K562 (cell line): Measurements from ENCODE around the gene CALML6. TPM values are rescaled to one million over a fixed set of nuclear protein-coding genes. Genes with fewer than 3 reads are reported as not detected.
A peak's percentile ranks its signal among the peaks of the same experiment; 100 is the strongest.

Experiments used
- ATAC-seq: fragments of 200-7000 bp; cut with Tn5 transposase; 3 replicates; pipeline ENCODE4 v1.9.1; 2020; ENCODE audit warnings: moderate library complexity
- BruUV-seq: library from RNA; stranded (reverse); fragments of 400-500 nt; replicated peaks from 2 replicates; lab custom pipeline; 2021; lab: Mats Ljungman, UMichigan
- CTCF ChIA-PET: fragments of 300-600 bp; formaldehyde crosslinking; extraction: SDS; loops from one replicate; lab custom pipeline; 2021; ENCODE audit warnings: low intra/inter-chr PET ratio; lab: Yijun Ruan, JAX
- POLR2A ChIA-PET: fragments of 300-600, 350-650 bp; sonication (Branson Sonifier 250); formaldehyde crosslinking; extraction: SDS; loops from one replicate; lab custom pipeline; 2021; ENCODE audit warnings: antibody characterized with exemption, inconsistent platforms; lab: Yijun Ruan, JAX
- DNase-seq, 4 experiments: peaks; one replicate each; pipeline versions ENCODE4 v3.0.0 to v3.0.0-alpha.2; 2011 to 2018; ENCODE audit warnings: low spot score in 3 of 4, mixed read lengths in 3 of 4; ENCODE audit errors: extremely low read depth in 1 of 4
- FAIRE-seq: peaks from 2 replicates; lab custom pipeline; 2011; peaks lifted over from hg19 to GRCh38; lab: Jason Lieb, UNC
- H2AFZ ChIP-seq: 2 replicates; pipeline ENCODE4 v1.6.0; 2011; ENCODE audit warnings: low read depth, low read length, control low read depth, inconsistent platforms
- H3K27ac ChIP-seq: fragments of 200-600 bp; 3 replicates; pipeline ENCODE4 v1.8.0; 2011; ENCODE audit warnings: low read depth, mild to moderate bottlenecking, control low read depth, inconsistent platforms, low read length, moderate library complexity, mixed read lengths; ENCODE audit errors: extremely low read depth
- H3K27me3 ChIP-seq, 2 experiments: fragments of 300-600 bp in 1 of 2; 2 replicates in 1 of 2; 3 replicates in 1 of 2; pipeline versions ENCODE4 v1.6.0 to v1.8.0; 2011; ENCODE audit warnings: inconsistent platforms in 2 of 2, low read length in 2 of 2, mild to moderate bottlenecking in 1 of 2, mixed read lengths in 1 of 2, moderate library complexity in 1 of 2; ENCODE audit not compliant: control insufficient read depth in 2 of 2, insufficient read depth in 2 of 2
- H3K36me3 ChIP-seq: fragments of 300-600 bp; 3 replicates; pipeline ENCODE4 v1.8.0; 2011; ENCODE audit warnings: mild to moderate bottlenecking, low read length, inconsistent platforms; ENCODE audit not compliant: control insufficient read depth, insufficient read depth
- H3K4me1 ChIP-seq, 2 experiments: fragments of 200-600 bp in 1 of 2; replicated peaks in 1 of 2; 2 replicates in 1 of 2; 3 replicates in 1 of 2; pipeline versions ENCODE4 v1.5.1 to v1.8.0; 2011; ENCODE audit warnings: inconsistent platforms in 2 of 2, low read length in 2 of 2, mild to moderate bottlenecking in 1 of 2, mixed read lengths in 1 of 2, moderate library complexity in 1 of 2; ENCODE audit not compliant: control insufficient read depth in 2 of 2, insufficient read depth in 2 of 2
- H3K4me2 ChIP-seq: 2 replicates; pipeline ENCODE4 v1.6.1; 2011; ENCODE audit warnings: low read length, control low read depth, inconsistent platforms, mixed read lengths; ENCODE audit not compliant: insufficient read depth
- H3K4me3 ChIP-seq: fragments of 200-600 bp; sonication (generic), shearing (Covaris generic); 2 replicates; pipeline ENCODE4 v1.5.1; 2016; ENCODE audit warnings: control low read depth, inconsistent platforms
- H3K79me2 ChIP-seq: fragments of 200-600 bp; 3 replicates; pipeline ENCODE4 v1.8.0; 2011; ENCODE audit warnings: low read length, inconsistent platforms; ENCODE audit not compliant: control insufficient read depth, insufficient read depth
- H3K9ac ChIP-seq, 2 experiments: 2 replicates each; pipeline versions ENCODE4 v1.6.0 to v1.6.1; 2011; ENCODE audit warnings: low read depth in 2 of 2, low read length in 2 of 2, control low read depth in 1 of 2, inconsistent platforms in 1 of 2, mild to moderate bottlenecking in 1 of 2, mixed read lengths in 1 of 2; ENCODE audit not compliant: insufficient read depth in 1 of 2
- H3K9me1 ChIP-seq: one replicate; pipeline ENCODE4 v1.6.0; 2011; ENCODE audit warnings: inconsistent platforms, mild to moderate bottlenecking, low read length, moderate library complexity; ENCODE audit not compliant: control insufficient read depth, insufficient read depth
- H3K9me3 ChIP-seq: replicated peaks from 2 replicates; pipeline ENCODE4 v1.5.1; 2011; ENCODE audit warnings: low read depth, low read length, inconsistent platforms; ENCODE audit not compliant: control insufficient read depth, insufficient read depth
- H4K20me1 ChIP-seq: replicated peaks from 2 replicates; pipeline ENCODE4 v1.6.1; 2011; ENCODE audit warnings: low read length, inconsistent platforms, mixed read lengths; ENCODE audit not compliant: control insufficient read depth, insufficient read depth
- FOXJ2 ChIP-seq: fragments of 200-800 bp; sonication (Bioruptor generic); IDR thresholded peaks from 2 replicates; pipeline ENCODE4 v1.6.1; 2016; ENCODE audit warnings: missing genetic modification characterization, missing compliant biosample characterization
- FOXM1 ChIP-seq, 2 experiments: fragments of 450-650 bp in 1 of 2; sonication (generic) in 1 of 2; formaldehyde crosslinking in 1 of 2; IDR thresholded peaks; 2 replicates each; pipeline versions ENCODE4 v1.6.1 to v1.9.0; 2017 to 2022; ENCODE audit warnings: low read depth in 2 of 2, mild to moderate bottlenecking in 2 of 2, missing genetic modification reagents in 1 of 2, moderate library complexity in 1 of 2
- POLR2G ChIP-seq: fragments of 200-400 bp; formaldehyde crosslinking; IDR thresholded peaks from 2 replicates; pipeline ENCODE4 v1.6.1; 2017; ENCODE audit warnings: low read depth, mild to moderate bottlenecking, antibody characterized with exemption, low read length, moderate library complexity
- RAD21 ChIP-seq, 2 experiments: fragments of 250-450 bp in 1 of 2; fragments of 450-650 bp in 1 of 2; sonication (Bioruptor Pico) in 1 of 2; formaldehyde crosslinking in 1 of 2; IDR thresholded peaks in 1 of 2; conservative IDR thresholded peaks in 1 of 2; 2 replicates each; pipeline versions ENCODE4 v1.4.0 to v1.8.0; 2020 to 2022; ENCODE audit warnings: mild to moderate bottlenecking in 2 of 2, moderate library complexity in 1 of 2
- ZC3H4 ChIP-seq: sonication (generic); formaldehyde crosslinking; IDR thresholded peaks from 2 replicates; pipeline ENCODE4 v1.9.0; 2021; ENCODE audit warnings: missing genetic modification reagents, borderline replicate concordance
- ZNF408 ChIP-seq: fragments of 250-450 bp; sonication (Bioruptor Pico); IDR thresholded peaks from 2 replicates; pipeline ENCODE4 v1.4.0; 2020; ENCODE audit warnings: low read depth, mild to moderate bottlenecking, moderate library complexity
- ZNF785 ChIP-seq: fragments of 250-450 bp; sonication (Bioruptor Pico); IDR thresholded peaks from 2 replicates; pipeline ENCODE4 v1.4.0; 2020; ENCODE audit warnings: mild to moderate bottlenecking
- WGBS: fragments of 100-300 bp; shearing (Covaris generic); methylation state at CpG from one replicate; pipeline ENCODE4 v1.1.6; 2016; ENCODE audit warnings: low coverage, mixed read lengths; ENCODE audit not compliant: insufficient coverage; ENCODE audit errors: missing lambda C conversion rate; 5-methylcytosine and 5-hydroxymethylcytosine counted together
- in situ Hi-C: fragments of 300-500 bp; cut with MboI; formaldehyde crosslinking; loops from 4 replicates; pipeline ENCODE4 v1.15.0; 2018; ENCODE audit warnings: inconsistent platforms, mixed read lengths
- intact Hi-C: fragments of 100-400 bp; cut with micrococcal nuclease; formaldehyde crosslinking; loops from 2 replicates; pipeline ENCODE4 v1.14.2; 2022
- polyA plus RNA-seq, 8 experiments: library from polyadenylated mRNA; depleted of rRNA in 4 of 8; stranded (reverse) in 5 of 8; unstranded in 3 of 8; fragments of >200 nt; fragmentation: Nextera tagmentation in 2 of 8; fragmentation: Illumina TruSeq in 1 of 8; extraction: Ambion mirVana in 2 of 8; extraction: Trizol in 1 of 8; gene quantifications; 2 replicates each; pipeline versions ENCODE4 v1.2.1 to v1.2.3, GENCODE V29; 2011 to 2014; ENCODE audit warnings: inconsistent platforms in 1 of 8, missing spikeins in 1 of 8
- total RNA-seq, 7 experiments: library from RNA; depleted of rRNA in 6 of 7; stranded (reverse); fragments of >200 nt in 6 of 7; fragmentation: Illumina TruSeq in 2 of 7; extraction: Trizol in 2 of 7; gene quantifications; 2 replicates each; pipeline versions ENCODE4 v1.2.1 to v1.2.3, GENCODE V29; 2011 to 2021; ENCODE audit warnings: low replicate concordance in 1 of 7

Gene CALML6
- total and polyA plus RNA-seq, 9 of the 15 experiments (the other 6 are each of a cell fraction or from before 2014, with no cell fraction given) = 0.14 TPM; not detected in 8

GRCh38 chr1:1914101-1914970, 724 bp upstream of the CALML6 start (continued):
- no peak for TF ChIP-seq ZC3H4 (CRISPR knock-in tag)
- no peak for TF ChIP-seq FOXM1 (IDR thresholded peaks at IDR 0.05; ENCODE audit: low read depth)
- no peak for TF ChIP-seq FOXM1 (CRISPR knock-in tag; IDR thresholded peaks at IDR 0.05; ENCODE audit: low read depth)
- no peak for TF ChIP-seq FOXJ2 (tag)
- TF ChIP-seq ZNF408 (CRISPR knock-in tag) = no peak

- 59% methylated on average over 23 of the region's 23 CpGs for WGBS
- in situ Hi-C loops = loop anchor here (10.0 kb wide), 1 partner anchor 551 kb away; no protein-coding TSS in a partner anchor
- H4K20me1 ChIP-seq = 0 out of 2 replicates have a peak, but pooled peaks cover 4% of the 10 kb centered on the region
- DNase-seq (no peak), FAIRE-seq (no peak), ATAC-seq (no peak)
- no peaks in the 10 kb centered on the region; a peak in 1 of 5 replicates for H3K27me3 ChIP-seq
- no peaks in the 10 kb centered on the region for H3K36me3 ChIP-seq
- no peak overlapping the region for H3K4me2 ChIP-seq
- no peaks in the 10 kb centered on the region for H3K79me2 ChIP-seq
- H3K9ac ChIP-seq = peak overlapping the region in 1 of 2 experiments; percentile 74; a peak in 2 of 4 replicates
- intact Hi-C loops = no loop called here
- ChIA-PET CTCF (no interaction called here), POLR2A (interaction anchor here (0.5 to 2.5 kb wide), 3 partner anchors 8 to 503 kb away, joined by 3 to 6 read pairs (median 5); no protein-coding TSS in a partner anchor)
- BruUV-seq = no TSS peak
- no peaks in the 10 kb centered on the region for H3K9me1 ChIP-seq
- no peak overlapping the region for H2AFZ ChIP-seq
- no peak overlapping the region for H3K4me3 ChIP-seq
- no peak overlapping the region for H3K27ac ChIP-seq
- H3K4me1 ChIP-seq = peaks cover 9 to 65% of the 10 kb centered on the region in 2 experiments; a peak in 4 of 5 replicates
- no peaks in the 10 kb centered on the region for H3K9me3 ChIP-seq
- TF ChIP-seq RAD21 (CRISPR knock-in tag; conservative IDR thresholded peaks at IDR 0.05 in 1 of 2, IDR thresholded peaks at IDR 0.05 in 1 of 2) (no peak), POLR2G (peak; percentile 30; the same call in 1 of the 2 replicates), ZNF785 (CRISPR knock-in tag) (no peak)
These were observed 1.1 kb downstream of the CALML6 start for GRCh38 chr1:1915911-1916840.
